KMS-11 (cell line): ENCODE data around the gene SASH1.

ENCODE experiments used
- H2AFZ ChIP-seq: fragments of 200-600 bp; sonication (generic); 2 replicates; pipeline ENCODE4 v1.6.1; 2016; ENCODE audit warnings: antibody characterized with exemption, mixed run types, low read depth
- H3K27ac ChIP-seq: fragments of 200-600 bp; sonication (generic); 2 replicates; pipeline ENCODE4 v1.6.1; 2016; ENCODE audit warnings: mild to moderate bottlenecking, mixed run types
- H3K27me3 ChIP-seq: fragments of 200-600 bp; sonication (generic); 2 replicates; pipeline ENCODE4 v1.6.1; 2017; ENCODE audit warnings: mild to moderate bottlenecking, low read depth, mixed run types, moderate library complexity; ENCODE audit not compliant: insufficient read depth
- H3K36me3 ChIP-seq: fragments of 200-600 bp; sonication (generic); 2 replicates; pipeline ENCODE4 v1.6.1; 2017; ENCODE audit warnings: mild to moderate bottlenecking, mixed run types; ENCODE audit not compliant: insufficient read depth
- H3K4me1 ChIP-seq: fragments of 200-600 bp; sonication (generic); 2 replicates; pipeline ENCODE4 v1.6.1; 2016; ENCODE audit warnings: mild to moderate bottlenecking, low read depth, mixed run types; ENCODE audit not compliant: poor library complexity, severe bottlenecking
- H3K4me2 ChIP-seq: fragments of 200-600 bp; sonication (generic); 2 replicates; pipeline ENCODE4 v1.7.0; 2016; ENCODE audit warnings: mild to moderate bottlenecking, mixed run types
- H3K4me3 ChIP-seq: fragments of 200-600 bp; sonication (generic); IDR thresholded peaks from 2 replicates; pipeline ENCODE4 v1.6.1; 2017; ENCODE audit warnings: low read depth, low read length, mixed read lengths; ENCODE audit not compliant: insufficient read depth
- H3K79me2 ChIP-seq: fragments of 200-600 bp; sonication (generic); 2 replicates; pipeline ENCODE4 v1.6.1; 2016; ENCODE audit warnings: low read depth, mixed run types; ENCODE audit not compliant: insufficient read depth
- H3K9ac ChIP-seq: fragments of 200-600 bp; sonication (generic); 2 replicates; pipeline ENCODE4 v1.6.1; 2016; ENCODE audit warnings: mild to moderate bottlenecking, mixed run types
- H4K20me1 ChIP-seq: fragments of 200-600 bp; sonication (generic); 2 replicates; pipeline ENCODE4 v1.6.1; 2016; ENCODE audit warnings: mild to moderate bottlenecking, mixed run types; ENCODE audit not compliant: insufficient read depth
- CTCF ChIP-seq: fragments of 200-600 bp; sonication (generic); conservative IDR thresholded peaks from 2 replicates; pipeline ENCODE4 v1.6.1; 2017; ENCODE audit warnings: low read depth, mild to moderate bottlenecking, antibody characterized with exemption, low read length, moderate library complexity, mixed read lengths

SASH1 gene

GRCh38 chr6:148466158-148466557 is 123.5 kb downstream of the SASH1 start:
- Histone ChIP-seq H2AFZ (no peak overlapping the region), H3K4me2 (no peak overlapping the region), H3K4me1 (no peaks in the 10 kb centered on the region), H3K27ac (no peak overlapping the region), H3K79me2 (no peaks in the 10 kb centered on the region), H4K20me1 (no peaks in the 10 kb centered on the region), H3K27me3 (no peaks in the 10 kb centered on the region), H3K4me3 (no peak overlapping the region), H3K9ac (no peak overlapping the region), H3K36me3 (no peaks in the 10 kb centered on the region)
- no peak for TF ChIP-seq CTCF

- no peak overlapping the region for H3K4me2 ChIP-seq
- no peak overlapping the region for H3K9ac ChIP-seq
- no peak overlapping the region for H2AFZ ChIP-seq
- no peak overlapping the region for H3K4me3 ChIP-seq
- no peaks in the 10 kb centered on the region for H3K27me3 ChIP-seq
- no peaks in the 10 kb centered on the region for H4K20me1 ChIP-seq
- no peaks in the 10 kb centered on the region for H3K4me1 ChIP-seq
- H3K36me3 ChIP-seq = no peaks in the 10 kb centered on the region
- no peak overlapping the region for H3K27ac ChIP-seq
- no peaks in the 10 kb centered on the region for H3K79me2 ChIP-seq
- no peak for TF ChIP-seq CTCF
These were observed 125.3 kb downstream of the SASH1 start for GRCh38 chr6:148467926-148468325.

GRCh38 chr6:148470156-148470555 is 127.5 kb downstream of the SASH1 start:
- H3K27me3 ChIP-seq = no peaks in the 10 kb centered on the region
- no peaks in the 10 kb centered on the region for H3K36me3 ChIP-seq
- TF ChIP-seq CTCF = no peak
- no peak overlapping the region for H2AFZ ChIP-seq
- no peaks in the 10 kb centered on the region for H3K79me2 ChIP-seq
- H3K4me2 ChIP-seq = no peak overlapping the region
- no peak overlapping the region for H3K9ac ChIP-seq
- H3K4me1 ChIP-seq = no peaks in the 10 kb centered on the region
- no peak overlapping the region for H3K27ac ChIP-seq
- no peaks in the 10 kb centered on the region for H4K20me1 ChIP-seq
- no peak overlapping the region for H3K4me3 ChIP-seq

- TF ChIP-seq CTCF = no peak
- Histone ChIP-seq H4K20me1 (no peaks in the 10 kb centered on the region), H3K4me1 (no peaks in the 10 kb centered on the region), H2AFZ (no peak overlapping the region), H3K27me3 (no peaks in the 10 kb centered on the region), H3K36me3 (no peaks in the 10 kb centered on the region), H3K4me3 (no peak overlapping the region), H3K4me2 (no peak overlapping the region), H3K79me2 (no peaks in the 10 kb centered on the region), H3K9ac (no peak overlapping the region), H3K27ac (no peak overlapping the region)
These were observed 128.2 kb downstream of the SASH1 start for GRCh38 chr6:148470606-148471465.
